ENCODE data around the gene MEX3A.

MEX3A gene

DNA sequence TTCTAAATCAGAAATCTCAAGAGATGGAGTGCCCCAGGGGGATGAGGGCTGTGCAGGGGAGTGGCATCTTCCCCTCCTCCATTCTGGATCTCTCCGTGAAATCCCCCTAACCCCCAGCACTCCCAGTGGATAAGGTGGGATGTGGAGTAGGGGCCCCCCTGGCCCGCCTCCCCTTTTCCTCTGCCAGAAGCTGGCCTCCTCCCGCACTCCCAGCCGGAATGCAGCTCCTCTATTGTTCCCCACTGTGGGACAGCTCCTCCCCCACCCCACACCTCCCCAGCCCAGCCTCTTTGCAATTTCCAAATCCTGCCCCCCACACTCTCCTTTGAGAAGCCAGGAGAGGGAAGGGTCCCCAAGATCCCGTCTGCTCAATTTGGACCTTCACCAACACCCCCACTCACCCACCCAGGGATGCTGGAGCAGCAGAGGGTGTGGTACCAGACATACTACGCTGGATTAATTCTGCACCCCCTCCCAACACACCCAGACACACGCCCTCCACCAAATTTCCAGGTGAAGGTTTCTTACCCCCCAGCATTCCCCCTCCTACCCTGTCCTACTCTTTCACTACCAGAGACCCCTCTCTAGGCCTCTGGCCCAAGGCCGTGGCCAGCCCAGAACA lies 1.9 kb downstream of the MEX3A start:
- no peak for TF ChIP-seq Cebpa-rat (IDR thresholded peaks at IDR 0.05)
- Histone ChIP-seq H3K9ac (peak overlapping the region; percentile 91), H3K4me3 (peak overlapping the region; percentile 88)

DNA sequence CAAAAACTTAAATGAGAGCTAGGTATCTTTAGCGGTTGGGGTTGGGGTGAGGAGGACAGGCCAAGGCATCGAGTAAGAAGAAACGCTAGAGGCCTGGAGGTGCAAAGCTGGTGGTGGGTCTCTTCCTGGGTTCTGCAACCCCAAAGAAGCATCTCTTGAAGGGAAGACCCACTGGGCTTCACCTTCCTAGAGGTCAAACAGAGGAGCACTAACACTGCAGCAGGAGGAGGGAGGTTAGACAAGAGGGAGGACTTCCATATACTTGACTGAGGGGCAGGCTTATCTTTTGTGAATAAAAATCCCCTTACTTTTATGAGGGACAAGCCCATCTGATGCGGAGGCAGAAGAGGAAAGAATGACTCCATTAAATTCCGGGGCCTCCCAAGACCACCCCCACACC lies 2.5 kb downstream of the MEX3A start:
- H3K9ac ChIP-seq, result peak overlapping the region; percentile 91; the same call in 1 of the 2 replicates
- peak overlapping the region; percentile 88 for H3K4me3 ChIP-seq
- no peaks in the 10 kb centered on the region for H3K9me3 ChIP-seq
- H3K27me3 ChIP-seq, result no peaks in the 10 kb centered on the region
- TF ChIP-seq Cebpa-rat (IDR thresholded peaks at IDR 0.05), result no peak
- H3K4me1 ChIP-seq, result peaks cover 83% of the 10 kb centered on the region
- peaks cover 69% of the 10 kb centered on the region for H4K20me1 ChIP-seq
- H3K36me3 ChIP-seq, result peaks cover 29% of the 10 kb centered on the region
- H3K27ac ChIP-seq, result peak overlapping the region; percentile 87; the same call in 1 of the 2 replicates
- H3K4me2 ChIP-seq, result peak overlapping the region; percentile 90

More for the DNA sequence above, 1.9 kb downstream of the MEX3A start:
- H3K27me3 ChIP-seq, result no peaks in the 10 kb centered on the region
- H3K27ac ChIP-seq, result peak overlapping the region; percentile 87; the same call in 1 of the 2 replicates
- H3K9me3 ChIP-seq, result no peaks in the 10 kb centered on the region
- peaks cover 68% of the 10 kb centered on the region for H4K20me1 ChIP-seq
- H3K36me3 ChIP-seq, result peaks cover 23% of the 10 kb centered on the region
- H3K4me2 ChIP-seq, result peak overlapping the region; percentile 90
- peaks cover 81% of the 10 kb centered on the region for H3K4me1 ChIP-seq

DNA sequence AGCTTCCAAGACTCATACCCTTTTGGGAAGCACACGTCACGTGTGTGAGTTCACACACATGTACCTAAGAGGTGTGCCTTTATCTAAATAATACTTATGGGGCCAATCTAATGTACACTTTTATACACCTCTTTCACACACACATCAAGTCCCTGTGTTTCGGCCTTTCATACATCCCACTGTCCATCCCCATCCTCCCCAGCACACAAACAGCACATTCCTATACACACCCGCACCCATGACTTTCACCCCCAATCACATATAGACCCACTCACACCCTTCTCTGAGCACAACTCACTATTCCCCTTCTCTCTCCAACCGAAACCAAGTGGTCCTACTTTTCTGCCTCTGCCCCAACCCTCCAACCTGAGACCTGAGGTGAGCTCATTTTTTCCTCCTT lies 3.5 kb downstream of the MEX3A start:
- Histone ChIP-seq H3K4me1 (peaks cover 75% of the 10 kb centered on the region), H3K9me3 (no peaks in the 10 kb centered on the region), H3K27me3 (no peaks in the 10 kb centered on the region), H4K20me1 (peaks cover 74% of the 10 kb centered on the region), H3K36me3 (peaks cover 36% of the 10 kb centered on the region), H3K27ac (peak overlapping the region; percentile 19; the same call in 1 of the 2 replicates), H3K9ac (peak overlapping the region; percentile 47), H3K4me2 (peak overlapping the region; percentile 90), H3K4me3 (no peak overlapping the region)
- no peak for TF ChIP-seq Cebpa-rat (IDR thresholded peaks at IDR 0.05)

DNA sequence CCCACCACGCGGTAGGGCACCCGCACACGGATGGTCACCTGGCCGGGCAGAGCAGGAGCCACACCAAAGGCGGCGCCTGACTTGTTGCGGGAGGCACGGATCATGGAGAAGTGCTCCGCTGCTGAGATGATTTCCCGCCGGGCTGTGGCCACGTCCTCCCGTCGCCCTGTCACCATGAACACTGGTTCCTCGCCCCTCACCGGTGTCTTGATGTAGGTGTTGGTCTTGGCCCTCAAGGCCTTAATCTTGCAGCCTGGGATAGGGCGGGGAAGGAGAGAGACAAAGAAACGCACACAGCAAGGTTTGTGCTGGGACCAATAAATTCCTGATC lies 4.9 kb downstream of the MEX3A start:
- Histone ChIP-seq H3K4me1 (peaks cover 74% of the 10 kb centered on the region), H3K36me3 (peaks cover 48% of the 10 kb centered on the region), H3K9ac (no peak overlapping the region)

GRCh38 chr1:156076609-156077429 lies 5.4 kb downstream of the MEX3A start:
- no peak for TF ChIP-seq Cebpa-rat (IDR thresholded peaks at IDR 0.05)
- Histone ChIP-seq H3K27ac (peak overlapping the region; percentile 41; the same call in 1 of the 2 replicates), H3K4me3 (peak overlapping the region; percentile 50), H3K36me3 (peaks cover 50% of the 10 kb centered on the region), H3K9ac (peak overlapping the region; percentile 17), H3K4me1 (peaks cover 76% of the 10 kb centered on the region), H3K9me3 (no peaks in the 10 kb centered on the region), H3K4me2 (peak overlapping the region; percentile 81), H4K20me1 (peaks cover 89% of the 10 kb centered on the region), H3K27me3 (no peaks in the 10 kb centered on the region)

More for the DNA sequence above, 4.9 kb downstream of the MEX3A start:
- TF ChIP-seq Cebpa-rat (IDR thresholded peaks at IDR 0.05), result no peak
- no peak overlapping the region for H3K4me3 ChIP-seq
- no peak overlapping the region for H3K27ac ChIP-seq
- peaks cover 86% of the 10 kb centered on the region for H4K20me1 ChIP-seq
- no peaks in the 10 kb centered on the region for H3K27me3 ChIP-seq
- no peaks in the 10 kb centered on the region for H3K9me3 ChIP-seq
- peak overlapping the region; percentile 81 for H3K4me2 ChIP-seq

DNA sequence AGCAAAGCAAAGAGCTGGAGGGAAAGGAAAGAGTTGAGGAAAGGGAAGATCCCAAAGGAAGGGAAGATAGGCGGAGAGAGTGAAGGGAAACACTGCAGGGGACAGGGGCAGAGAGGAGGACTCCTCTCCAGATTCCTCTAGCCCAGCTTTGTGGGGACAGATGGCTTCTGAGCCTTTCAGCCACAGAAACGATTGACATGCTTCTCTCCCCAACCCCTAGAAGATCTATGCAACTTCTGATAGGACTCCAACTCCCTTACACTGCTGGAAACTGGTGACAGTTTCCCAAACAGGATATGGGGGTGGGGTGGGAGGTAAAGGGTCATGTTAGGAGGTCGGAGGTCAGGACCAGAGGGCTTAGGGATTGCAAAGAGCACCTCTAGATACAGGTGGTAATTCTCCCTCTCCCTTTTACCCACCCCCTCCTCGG lies 6.5 kb downstream of the MEX3A start:
- TF ChIP-seq Cebpa-rat (IDR thresholded peaks at IDR 0.05), result no peak
- Histone ChIP-seq H3K4me2 (peak overlapping the region; percentile 81), H3K36me3 (peaks cover 50% of the 10 kb centered on the region), H3K27ac (0 out of 2 replicates have a peak overlapping the region, but pooled peaks have one; percentile 41), H3K9me3 (no peaks in the 10 kb centered on the region), H3K27me3 (no peaks in the 10 kb centered on the region), H4K20me1 (peaks cover 95% of the 10 kb centered on the region), H3K4me3 (no peak overlapping the region), H3K9ac (peak overlapping the region; percentile 17; the same call in 1 of the 2 replicates), H3K4me1 (peaks cover 83% of the 10 kb centered on the region)

DNA sequence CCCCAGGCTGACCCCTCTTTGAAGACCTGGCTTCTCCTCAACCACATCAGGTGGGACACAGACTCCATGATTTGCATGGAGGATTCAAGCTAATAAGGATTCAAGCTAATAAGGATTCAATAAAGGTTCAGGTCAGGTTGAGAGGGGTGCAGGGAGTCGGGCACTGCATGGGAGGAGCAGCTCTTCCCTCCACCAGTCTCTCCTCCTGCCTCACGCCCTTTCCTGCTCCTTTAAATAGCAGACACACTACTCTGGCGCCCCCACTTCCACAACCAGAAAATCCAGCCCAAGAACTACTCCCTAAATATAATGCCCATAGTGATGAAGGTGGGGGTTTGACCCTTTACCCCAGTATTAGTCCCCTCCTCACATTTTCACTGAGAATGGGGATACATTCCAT lies 7.1 kb downstream of the MEX3A start:
- H3K4me1 ChIP-seq, result peaks cover 83% of the 10 kb centered on the region
- no peaks in the 10 kb centered on the region for H3K27me3 ChIP-seq
- H3K27ac ChIP-seq, result no peak overlapping the region
- peak overlapping the region; percentile 81 for H3K4me2 ChIP-seq
- peaks cover 89% of the 10 kb centered on the region for H4K20me1 ChIP-seq
- no peak overlapping the region for H3K4me3 ChIP-seq
- no peak for TF ChIP-seq Cebpa-rat (IDR thresholded peaks at IDR 0.05)
- no peaks in the 10 kb centered on the region for H3K9me3 ChIP-seq
- peaks cover 50% of the 10 kb centered on the region for H3K36me3 ChIP-seq
- H3K9ac ChIP-seq, result peak overlapping the region; percentile 17

- H4K20me1 ChIP-seq, result peaks cover 88% of the 10 kb centered on the region
- H3K36me3 ChIP-seq, result peaks cover 50% of the 10 kb centered on the region
- H3K4me3 ChIP-seq, result no peak overlapping the region
- no peak for TF ChIP-seq Cebpa-rat (IDR thresholded peaks at IDR 0.05)
- no peaks in the 10 kb centered on the region for H3K9me3 ChIP-seq
- peaks cover 82% of the 10 kb centered on the region for H3K4me1 ChIP-seq
- peak overlapping the region; percentile 17; the same call in 1 of the 2 replicates for H3K9ac ChIP-seq
- no peaks in the 10 kb centered on the region for H3K27me3 ChIP-seq
- no peak overlapping the region for H3K27ac ChIP-seq
- H3K4me2 ChIP-seq, result peak overlapping the region; percentile 81
Measured at GRCh38 chr1:156074661-156075060, 7.6 kb downstream of the MEX3A start.

DNA sequence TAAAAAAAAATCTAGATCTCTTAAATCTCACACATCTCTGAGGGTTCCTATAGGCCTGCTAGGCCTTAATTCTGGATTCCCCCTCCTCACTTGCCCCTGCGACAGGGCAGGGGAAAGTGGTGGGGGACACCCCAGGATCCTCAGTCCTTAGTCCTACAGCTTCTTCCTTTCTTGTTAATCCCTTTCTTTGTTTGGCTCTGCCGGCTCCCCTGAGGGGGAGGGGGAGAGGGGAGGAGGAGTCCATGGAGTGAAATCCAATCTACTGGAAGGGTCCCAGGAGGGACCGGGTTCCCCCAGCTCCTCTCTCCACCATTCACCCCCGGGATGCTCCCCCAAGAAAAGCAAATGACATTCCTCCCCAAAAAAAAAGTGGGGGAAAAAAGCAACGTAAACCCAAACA lies 8.5 kb downstream of the MEX3A start:
- Histone ChIP-seq H3K4me3 (no peak overlapping the region), H3K27ac (no peak overlapping the region), H4K20me1 (peaks cover 79% of the 10 kb centered on the region), H3K4me2 (no peak overlapping the region), H3K9me3 (no peaks in the 10 kb centered on the region), H3K36me3 (peaks cover 50% of the 10 kb centered on the region), H3K27me3 (no peaks in the 10 kb centered on the region), H3K4me1 (peaks cover 73% of the 10 kb centered on the region), H3K9ac (no peak overlapping the region)
- TF ChIP-seq Cebpa-rat (IDR thresholded peaks at IDR 0.05), result no peak
